GM19467 (cell line): ENCODE measurements around the gene OGFOD2.
"Not testable (repeated sequence)": the region's sequence is repeated elsewhere in the genome, so short reads cannot be mapped to it uniquely, and the experiment has no call there.

Experiments used
- ATAC-seq: cut with Tn5 transposase; IDR thresholded peaks from one replicate; pipeline ENCODE4 v1.9.1; 2021; ENCODE audit warnings: mild to moderate bottlenecking, moderate library complexity; ENCODE audit not compliant: unreplicated experiment

Gene OGFOD2

DNA sequence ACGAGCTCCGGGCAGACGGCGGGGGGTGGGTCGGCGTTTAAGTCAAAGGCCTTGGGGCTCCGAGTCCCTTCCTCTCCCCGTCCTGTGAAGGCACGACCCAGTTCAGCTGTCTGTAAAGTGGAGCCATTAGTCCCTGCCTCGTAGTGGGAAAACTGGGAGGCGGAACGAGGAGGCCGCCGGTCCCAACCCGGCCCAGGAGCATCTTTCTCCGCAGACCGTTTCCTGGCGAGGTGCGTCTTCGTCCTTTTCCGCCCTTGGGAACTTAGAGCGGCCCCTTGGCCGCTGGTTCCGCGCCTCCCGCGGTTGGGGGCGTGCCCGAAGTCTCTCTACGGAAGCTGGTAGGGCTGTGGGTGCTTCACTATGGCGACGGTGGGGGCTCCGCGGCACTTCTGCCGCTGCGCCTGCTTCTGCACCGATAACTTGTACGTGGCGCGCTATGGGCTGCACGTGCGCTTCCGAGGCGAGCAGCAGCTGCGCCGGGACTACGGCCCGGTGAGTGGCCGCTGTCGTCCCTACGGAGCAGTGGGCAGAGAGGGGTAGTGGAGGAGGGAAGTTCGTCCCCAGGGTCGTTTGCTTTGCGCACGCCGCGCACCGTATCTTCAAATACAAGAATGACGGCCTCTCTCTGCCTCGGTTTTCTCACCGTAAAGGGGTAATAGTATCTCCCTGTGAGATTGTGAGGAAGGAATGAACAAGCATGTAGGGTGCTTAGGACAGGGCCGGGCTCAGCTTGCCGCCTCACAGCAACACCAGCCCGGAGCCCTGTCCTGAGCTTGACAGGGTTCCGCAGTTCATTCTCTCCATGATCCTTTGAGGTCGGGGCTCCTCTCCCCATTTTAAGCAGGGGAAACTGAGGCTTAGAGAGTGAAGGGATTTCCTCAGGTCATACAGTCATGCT lies at the start of gene OGFOD2:
Gene OGFOD2 (plus strand): TSS at position 353 of the 898 bp plus-strand sequence. CDS start 8 bp downstream, at position 361.
- ATAC-seq: peak; percentile 74

DNA sequence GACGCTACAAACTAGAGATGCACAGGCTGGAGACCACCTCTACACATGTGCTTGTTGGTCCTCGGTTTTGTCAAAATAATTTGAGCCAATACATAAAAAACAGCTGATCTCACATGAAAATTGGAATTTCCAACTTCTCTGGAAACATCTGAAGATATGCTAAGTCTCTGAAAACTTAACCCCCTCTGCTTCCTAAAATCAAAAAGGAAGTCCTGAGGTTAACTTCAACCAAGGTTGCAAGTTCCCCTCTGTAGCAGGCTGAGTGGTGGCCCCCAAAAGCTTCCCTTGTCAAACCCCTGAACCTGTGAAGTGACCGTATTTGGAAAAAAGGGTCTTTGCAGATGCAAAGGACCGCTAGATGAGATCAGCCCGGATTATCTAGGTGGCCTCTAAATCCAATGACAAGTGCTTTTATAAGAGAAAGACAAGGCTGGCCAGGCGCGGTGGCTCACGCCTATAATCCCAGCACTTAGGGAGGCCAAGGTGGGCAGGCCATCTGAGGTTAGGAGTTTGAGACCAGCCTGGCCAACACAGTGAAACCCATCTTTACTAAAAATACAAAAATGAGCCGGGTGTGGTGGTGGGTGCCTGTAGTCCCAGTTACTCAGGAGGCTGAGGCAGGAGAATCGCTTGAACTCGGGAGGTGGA lies 47.2 kb upstream of the OGFOD2 start:
- ATAC-seq: no peak

DNA sequence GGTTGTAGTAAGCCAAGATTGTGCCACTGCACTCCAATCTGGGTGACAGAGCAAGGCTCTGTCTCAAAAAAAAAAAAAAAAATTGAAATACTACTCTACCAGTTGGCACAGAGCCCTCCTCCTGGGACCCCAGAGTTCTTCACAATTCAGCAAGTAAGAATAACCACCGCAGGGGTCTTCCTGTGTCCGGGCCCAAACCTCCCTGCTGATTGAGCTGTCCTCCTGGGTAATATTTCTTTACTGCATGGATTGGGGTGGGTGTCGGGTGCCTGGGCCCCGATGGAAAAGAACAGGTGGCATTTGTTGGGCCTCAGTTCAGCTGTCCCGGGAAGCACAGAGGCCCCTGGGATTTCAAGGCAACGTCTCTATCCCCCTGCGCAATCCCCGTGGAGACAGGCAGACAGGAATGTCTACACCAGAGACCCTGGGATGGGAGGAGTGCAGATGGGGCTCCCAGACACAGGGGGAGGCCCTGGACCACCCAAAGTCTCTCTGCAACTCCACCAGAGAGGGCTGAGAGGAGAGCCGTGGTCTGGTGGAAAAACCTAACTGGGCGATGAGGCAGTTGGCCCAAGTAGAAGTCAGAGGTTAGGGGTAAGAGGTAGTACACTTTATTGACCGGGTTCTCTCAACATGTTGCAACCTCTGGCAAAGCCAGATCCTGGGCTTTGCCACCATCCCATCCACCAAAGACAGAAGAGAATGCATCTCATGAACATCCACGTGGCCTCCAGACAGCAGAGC lies 46.5 kb upstream of the OGFOD2 start:
- no peak for ATAC-seq

DNA sequence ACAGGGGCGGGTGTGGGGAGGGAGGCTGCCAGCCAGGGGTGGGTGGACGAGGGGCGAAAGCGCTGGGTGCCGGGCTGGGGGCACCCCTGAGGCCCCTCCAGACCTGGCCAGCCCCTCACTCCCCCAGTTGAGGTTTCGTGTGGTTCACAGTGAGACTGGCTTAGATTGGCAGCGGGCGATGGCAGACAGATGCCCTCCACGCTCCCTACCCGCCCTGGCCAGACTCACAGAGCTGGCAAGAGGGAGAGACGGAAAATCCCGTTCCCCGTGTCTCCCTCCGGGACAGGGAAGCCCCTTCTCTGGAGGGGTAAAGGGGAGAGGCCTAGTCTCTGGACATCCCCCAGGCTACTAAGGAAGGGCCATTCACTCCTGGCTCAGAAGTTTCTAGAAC lies 45.9 kb upstream of the OGFOD2 start:
- ATAC-seq: no peak

DNA sequence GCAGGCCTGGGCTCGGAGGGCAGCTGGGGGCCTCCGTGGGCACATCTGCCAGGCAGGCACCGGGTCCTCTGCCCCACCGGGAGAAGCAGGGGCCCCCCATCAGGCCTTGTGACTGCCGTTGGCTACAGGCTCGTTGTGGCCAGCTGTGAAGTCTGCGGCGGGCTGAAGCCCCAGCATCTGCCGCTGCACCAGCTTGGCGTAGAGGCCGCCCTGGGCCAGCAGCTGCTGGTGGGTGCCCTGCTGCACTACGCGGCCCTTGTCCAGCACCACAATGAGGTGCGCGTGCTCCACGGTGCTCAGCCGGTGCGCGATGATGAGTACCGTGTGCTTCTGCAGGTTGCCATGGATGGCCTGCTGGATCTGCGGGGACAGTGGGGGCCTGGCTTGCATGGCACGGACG lies 45.2 kb upstream of the OGFOD2 start:
- ATAC-seq: no peak

DNA sequence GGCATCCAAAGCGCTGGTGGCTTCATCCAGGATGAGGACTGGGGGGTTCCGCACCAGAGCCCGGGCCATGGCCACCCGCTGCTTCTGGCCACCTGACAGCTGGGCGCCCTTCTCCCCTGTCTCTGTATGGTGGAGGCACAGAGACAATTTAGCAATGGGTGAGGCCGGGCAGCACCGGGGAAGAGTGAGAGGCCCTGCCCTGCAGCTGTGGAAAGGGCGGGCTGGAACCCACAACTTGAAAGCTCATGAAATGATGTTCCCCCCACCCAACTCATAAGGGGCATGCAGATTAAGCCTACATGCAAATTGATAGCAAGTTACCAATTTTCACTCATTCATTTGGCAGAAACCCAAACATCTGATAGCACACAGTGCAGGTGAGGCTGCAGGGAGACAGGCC lies 42.8 kb upstream of the OGFOD2 start:
- no peak for ATAC-seq

DNA sequence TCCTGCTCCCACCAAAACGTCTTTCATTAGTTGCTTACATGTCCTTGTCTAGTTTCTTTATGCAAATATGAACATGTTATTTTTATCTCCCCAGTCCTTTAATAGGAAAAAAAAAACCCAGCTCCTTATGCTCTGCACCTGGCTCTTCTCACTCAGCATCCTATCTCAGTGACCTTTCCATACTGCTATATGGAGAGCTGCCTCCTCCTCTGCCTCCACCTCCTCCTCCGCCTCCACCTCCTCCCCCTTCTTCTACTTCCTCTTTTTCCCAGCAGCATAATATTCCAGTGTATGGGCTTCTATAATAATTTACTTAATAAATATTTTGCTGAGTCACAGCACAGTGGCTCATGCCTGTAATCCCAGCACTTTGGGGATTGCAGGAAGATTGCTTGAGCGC lies 40.3 kb upstream of the OGFOD2 start:
- ATAC-seq: no peak

DNA sequence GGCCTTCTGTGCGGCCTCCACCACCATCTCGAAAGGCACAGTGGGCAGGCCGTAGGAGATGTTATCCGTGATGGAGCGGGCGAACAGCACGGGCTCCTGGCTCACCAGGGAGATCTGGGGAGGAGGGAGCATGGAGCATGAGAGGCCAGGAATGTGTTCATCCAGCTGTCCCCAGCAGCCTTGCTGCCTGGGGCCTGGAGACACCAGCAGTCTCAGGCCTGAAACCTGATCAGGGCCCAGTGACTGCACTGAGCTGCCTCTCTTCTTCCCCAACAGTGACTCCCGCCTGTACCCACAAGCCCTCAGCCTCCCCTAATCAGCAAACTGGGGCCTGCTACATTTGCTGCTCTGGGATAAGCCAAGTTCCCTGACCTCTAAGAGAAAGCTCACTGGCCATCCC lies 39.7 kb upstream of the OGFOD2 start:
- no peak for ATAC-seq

DNA sequence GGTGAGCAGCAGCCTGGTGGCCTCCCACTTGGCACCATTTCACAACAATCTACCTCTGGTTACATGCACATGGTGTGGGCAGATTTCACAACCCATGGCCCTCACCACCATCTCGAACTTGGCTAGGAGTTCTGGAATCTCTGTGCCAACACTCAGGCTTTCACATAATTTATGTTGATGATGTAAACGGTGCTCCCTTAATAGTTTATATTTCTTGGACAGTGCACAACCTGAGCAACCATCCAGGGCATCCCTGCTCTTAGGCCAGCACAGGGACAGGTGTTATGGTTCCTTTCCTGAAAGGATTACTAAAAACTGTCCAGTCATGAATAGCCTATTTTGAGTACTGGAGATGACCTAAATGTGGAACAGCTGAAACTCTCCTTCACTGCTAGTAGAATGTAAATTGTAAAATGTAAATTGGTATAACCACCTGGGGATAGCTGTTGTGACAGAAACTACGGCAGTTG lies 37.4 kb upstream of the OGFOD2 start:
- ATAC-seq: no peak

DNA sequence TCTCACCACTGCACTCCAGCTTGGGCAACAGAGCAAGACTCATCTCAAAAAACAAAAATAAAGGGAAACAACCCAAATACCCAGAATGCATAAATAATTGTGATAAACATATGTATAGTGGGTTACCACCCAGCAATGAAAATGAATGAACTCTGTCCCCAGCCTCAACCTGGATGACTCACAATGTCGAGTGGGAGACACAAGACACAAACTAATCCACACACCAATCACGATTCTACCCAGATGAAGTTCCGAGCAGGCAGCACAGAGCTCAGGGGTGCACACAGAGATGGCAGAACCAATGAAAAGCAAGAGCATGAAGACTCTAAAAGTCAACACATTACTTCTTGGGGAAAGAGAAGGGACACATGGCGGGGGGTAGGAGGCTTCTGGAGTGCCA lies 35.9 kb upstream of the OGFOD2 start:
- no peak for ATAC-seq

DNA sequence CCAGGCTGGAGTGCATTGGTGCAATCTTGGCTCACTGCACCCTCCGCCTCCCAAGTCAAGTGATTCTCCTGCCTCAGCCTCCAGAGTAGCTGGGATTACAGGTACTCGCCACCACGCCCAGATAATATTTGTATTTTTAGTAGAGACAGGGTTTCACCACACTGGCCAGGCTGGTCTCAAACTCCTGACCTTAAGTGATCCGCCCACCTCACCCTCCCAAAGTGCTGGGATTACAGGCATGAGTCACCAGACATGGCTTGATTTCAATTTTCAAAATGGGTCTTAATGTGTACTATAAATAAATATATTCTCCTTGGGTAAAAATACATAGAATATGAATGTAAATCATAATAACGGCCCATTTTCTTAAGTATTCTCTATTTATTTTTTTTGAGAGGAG lies 33.7 kb upstream of the OGFOD2 start:
- ATAC-seq: not testable (repeated sequence)

DNA sequence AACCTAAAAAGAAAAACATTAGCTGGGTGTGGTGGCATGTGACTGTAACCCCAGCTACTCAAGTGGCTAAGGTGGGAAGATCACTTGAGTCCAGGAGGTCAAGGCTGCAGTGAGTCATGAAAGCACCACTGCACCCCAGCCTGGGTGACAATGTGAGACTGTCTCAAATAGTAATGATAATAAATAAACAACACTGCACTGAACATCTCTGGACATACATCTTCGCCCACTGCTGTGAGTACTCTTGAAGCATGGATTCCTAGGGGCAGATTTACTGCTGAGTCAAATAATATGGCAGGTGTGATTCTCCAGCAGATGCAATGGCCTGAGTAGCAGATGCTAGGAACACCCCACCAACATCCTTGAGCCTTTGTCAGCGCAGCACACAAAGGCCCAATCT lies 32.4 kb upstream of the OGFOD2 start:
- no peak for ATAC-seq

DNA sequence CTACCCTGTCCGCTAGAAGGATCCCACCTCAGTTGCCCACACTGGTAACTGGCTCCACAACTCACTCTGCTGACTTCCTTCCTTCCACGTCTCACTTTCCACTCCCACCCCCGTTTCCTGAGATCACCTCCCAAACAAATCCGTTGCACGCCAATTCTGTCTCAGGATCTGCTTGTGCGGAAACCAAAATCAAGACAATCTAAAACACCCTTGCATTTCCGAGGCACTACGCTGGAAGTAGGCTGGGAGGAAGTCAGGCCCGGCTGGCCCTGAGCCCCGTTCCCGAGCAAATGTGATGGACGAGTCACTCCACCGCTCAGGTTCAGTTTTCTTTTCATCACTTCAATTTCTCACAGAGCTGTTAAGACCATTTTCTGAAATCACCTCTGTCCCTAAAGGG lies 31.8 kb upstream of the OGFOD2 start:
- no peak for ATAC-seq

DNA sequence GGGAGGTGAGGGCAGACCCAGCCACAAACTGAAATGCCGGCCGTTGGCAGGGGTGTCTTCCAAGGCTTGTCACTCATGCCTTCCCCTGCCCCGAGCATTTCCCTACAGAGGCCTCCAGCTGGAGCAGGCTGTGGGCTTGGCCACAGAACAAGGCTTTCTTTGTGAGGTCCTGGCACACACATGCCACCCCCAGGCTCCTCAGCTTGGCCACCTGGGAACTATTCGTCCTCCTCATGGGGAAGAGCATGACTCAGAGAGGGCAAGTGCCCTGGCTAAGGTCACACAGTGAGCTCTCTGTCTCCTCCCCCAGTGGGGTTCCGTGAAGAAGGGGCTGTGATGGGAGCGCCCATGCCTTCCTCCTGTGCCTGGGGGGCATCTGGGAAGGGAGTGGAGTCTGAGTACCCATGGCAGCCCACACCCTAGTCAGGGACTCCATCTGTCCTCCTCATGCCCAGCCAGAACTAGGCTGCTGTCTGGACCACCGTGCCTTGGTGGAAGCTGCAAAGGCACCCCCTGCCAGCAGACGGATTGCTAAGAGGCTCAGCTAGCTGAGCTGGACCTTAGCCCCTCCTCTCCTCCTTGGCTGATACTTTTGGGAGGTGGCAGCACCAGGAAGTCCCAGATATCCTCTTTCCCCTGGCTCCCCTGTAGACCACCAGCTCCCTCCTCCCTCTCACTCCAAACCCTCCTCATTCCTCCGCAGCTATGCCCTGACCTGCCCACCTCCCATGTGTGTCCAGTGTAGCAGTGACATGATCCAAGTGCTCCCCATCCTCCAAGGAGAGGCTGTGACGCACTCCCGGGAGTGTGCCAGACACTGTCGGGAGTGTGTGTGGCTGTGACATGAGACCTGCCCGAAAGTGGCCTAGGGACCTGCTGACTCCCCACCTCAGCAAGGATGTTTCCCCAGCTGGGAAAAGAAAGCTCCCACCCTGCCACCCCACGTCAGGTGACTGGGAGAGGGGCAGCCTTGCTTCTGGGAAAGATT lies 30.1 kb upstream of the OGFOD2 start:
- no peak for ATAC-seq

DNA sequence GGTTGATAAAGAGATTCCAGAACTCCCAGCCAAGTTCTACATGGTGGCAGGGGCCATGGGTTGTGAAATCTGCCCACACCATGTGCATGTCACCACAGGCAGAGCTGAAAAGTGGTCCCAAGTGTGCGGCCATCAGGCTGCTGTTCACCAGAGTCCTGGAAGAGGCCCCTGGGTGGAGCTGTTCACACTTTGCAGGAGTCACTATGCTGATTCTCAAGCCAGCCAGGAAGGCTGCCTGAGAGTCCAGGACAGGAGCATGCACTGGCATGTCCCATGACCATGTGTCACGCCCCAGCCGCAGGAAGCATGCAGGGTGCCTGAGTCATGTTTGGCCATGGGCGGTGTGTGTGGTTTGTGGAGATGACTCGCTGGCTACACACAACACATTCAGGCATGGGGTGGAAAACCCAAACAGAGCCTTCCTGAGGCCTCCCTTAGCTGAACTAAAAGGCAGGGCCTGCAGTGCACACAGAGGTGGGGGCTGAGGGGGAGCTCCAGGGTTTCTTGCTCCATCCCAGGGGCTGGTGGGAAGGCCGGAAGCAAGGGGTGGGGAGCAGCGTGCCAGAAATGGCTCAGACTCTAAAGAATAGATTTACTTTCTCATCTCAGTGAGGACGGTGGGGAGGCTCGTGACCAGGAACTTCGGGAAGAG lies 28.2 kb upstream of the OGFOD2 start:
- ATAC-seq: no peak

DNA sequence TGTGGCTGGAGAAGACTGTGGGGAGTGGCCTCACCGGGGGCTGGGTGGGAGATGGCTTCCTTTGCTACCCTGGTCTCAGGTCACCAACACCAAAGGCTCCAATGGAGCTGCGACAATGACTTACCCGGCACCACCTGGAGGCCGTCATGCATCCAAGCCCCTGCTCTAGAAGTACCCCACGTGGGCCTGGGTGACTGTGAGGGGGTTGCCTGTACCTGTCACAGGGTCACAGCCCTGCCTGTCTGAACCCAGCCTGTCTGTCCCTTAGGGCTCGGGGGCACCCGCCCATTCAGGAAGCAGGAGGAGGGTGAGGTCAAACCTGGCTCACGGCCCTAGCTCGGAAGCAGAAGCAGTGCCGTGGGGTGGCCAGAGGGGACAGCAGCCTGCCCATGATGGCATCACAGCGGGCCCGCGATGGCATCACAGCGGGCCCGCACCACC lies 27.7 kb upstream of the OGFOD2 start:
- ATAC-seq: no peak

DNA sequence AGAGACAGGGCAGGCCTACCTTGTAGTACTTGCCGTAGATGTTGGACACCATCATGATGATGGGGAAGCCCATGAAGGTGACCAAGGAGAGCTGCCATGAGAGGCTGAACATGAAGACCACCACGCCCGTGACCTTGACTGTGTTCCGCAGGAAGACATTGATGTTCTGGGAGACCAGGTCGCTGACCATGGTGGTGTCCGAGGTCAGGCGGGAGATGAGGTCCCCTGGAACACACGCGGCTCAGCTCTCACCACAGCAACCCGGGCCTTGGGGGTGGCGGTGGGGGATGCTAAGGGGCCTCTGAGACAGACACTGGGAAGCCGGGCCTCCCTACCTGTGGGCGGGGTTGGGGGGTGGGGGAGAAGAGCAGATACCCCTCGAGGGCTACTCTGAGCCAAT lies 26.4 kb upstream of the OGFOD2 start:
- no peak for ATAC-seq

DNA sequence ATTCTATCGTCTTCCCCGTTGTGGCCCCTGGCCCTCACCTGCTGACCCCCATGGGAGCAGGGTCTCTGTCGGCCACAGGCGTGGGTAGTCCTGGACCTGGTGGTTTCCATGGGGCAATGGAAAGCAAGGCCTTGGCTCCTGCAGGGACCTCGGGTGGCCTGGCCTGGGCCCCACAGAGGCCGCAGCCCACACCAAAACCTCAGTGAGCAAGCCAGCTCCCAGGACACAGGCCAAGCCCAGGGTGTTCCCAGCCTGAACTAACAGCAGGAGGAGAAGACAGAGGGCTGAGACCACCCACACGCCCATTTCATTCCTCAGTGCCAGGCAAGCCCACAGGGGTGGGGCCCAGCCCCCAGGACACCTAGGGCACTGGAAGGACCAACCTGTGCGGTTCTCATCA lies 25.6 kb upstream of the OGFOD2 start:
- no peak for ATAC-seq

DNA sequence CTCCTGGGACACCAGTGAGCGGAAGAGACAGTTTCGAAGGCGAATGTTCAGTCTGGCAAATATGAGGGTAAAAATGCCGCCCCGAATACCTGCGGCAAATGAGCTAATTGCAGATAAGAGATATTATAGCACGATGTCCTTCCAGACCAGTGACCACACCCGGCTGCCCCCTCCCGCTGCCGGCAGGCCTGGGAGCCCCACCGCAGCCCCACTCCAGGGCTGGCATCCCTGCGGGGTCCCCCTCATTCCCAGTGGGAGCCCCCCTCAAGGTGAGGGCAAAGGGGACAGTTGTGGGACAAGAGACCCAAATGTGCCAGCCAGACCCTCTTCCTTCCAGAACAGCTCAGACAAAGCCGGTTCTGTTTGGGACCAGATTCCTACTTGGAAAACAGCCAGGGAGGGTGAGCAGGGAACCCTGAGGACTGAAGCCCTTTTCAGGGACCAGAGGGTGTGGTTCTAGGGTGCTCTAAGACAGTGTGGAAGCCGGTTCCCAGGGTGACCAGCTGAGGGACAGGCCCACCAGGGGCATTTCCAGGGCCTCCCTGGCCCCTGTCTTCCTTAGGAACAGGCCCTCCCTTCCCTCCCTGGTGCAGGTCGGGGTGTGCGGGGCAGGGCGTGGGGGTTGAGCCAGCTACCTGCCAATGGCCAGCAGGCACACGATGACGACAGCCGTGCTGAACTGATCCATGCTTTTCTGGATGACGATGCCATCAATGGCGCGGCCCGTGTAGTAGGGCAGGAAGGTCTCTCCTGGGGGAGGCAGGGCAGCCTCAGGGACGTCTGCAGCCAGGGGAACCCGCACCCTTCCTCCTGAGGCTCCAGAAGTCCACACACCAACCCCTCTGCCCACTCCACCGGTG lies 25.0 kb upstream of the OGFOD2 start:
- ATAC-seq: no peak
